D721Med (cell line): Measurements from ENCODE around the gene PRDM9.

Experiments used
- DNase-seq: peaks from one replicate; pipeline ENCODE4 v3.0.0; 2011; ENCODE audit warnings: low spot score; ENCODE audit not compliant: insufficient read length
- FAIRE-seq: peaks from 2 replicates; lab custom pipeline; 2011; peaks lifted over from hg19 to GRCh38; lab: Jason Lieb, UNC
- TF ChIP-seq, protein P1 (sequence below): IDR thresholded peaks from 2 replicates; pipeline ENCODE4 v1.5.1; 2012; ENCODE audit warnings: mild to moderate bottlenecking, control low read depth; ENCODE audit not compliant: insufficient read depth; ENCODE audit errors: missing control alignments

The PRDM9 gene

DNA sequence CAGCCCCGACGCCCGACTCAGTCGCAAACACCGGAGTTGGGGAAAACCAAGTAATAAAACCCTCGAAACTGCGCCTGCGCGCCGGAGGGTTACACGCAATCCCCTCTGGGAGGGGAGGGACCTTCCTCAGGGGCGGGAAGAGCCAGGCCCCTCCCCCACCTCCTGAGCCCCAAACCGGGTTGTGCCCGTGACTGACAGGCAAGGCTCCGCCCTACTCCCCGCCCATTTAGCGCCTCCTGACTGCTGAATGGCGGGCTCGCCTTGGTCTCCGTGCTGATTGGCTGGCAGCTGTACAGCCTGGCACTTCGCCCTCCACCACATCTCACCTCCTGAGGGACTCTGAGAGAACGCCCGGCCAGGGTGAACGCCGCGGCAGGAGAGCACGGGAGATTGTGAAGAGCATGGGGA is at the start of gene PRDM9:
Gene PRDM9, plus strand, starts transcription at position 332 of the 408 bp plus-strand sequence. CDS start 1,425 bp downstream, outside the sequence.
- DNase-seq = no peak
- FAIRE-seq = no peak
- TF ChIP-seq, protein P1, sequence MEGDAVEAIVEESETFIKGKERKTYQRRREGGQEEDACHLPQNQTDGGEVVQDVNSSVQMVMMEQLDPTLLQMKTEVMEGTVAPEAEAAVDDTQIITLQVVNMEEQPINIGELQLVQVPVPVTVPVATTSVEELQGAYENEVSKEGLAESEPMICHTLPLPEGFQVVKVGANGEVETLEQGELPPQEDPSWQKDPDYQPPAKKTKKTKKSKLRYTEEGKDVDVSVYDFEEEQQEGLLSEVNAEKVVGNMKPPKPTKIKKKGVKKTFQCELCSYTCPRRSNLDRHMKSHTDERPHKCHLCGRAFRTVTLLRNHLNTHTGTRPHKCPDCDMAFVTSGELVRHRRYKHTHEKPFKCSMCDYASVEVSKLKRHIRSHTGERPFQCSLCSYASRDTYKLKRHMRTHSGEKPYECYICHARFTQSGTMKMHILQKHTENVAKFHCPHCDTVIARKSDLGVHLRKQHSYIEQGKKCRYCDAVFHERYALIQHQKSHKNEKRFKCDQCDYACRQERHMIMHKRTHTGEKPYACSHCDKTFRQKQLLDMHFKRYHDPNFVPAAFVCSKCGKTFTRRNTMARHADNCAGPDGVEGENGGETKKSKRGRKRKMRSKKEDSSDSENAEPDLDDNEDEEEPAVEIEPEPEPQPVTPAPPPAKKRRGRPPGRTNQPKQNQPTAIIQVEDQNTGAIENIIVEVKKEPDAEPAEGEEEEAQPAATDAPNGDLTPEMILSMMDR = no peak

DNA sequence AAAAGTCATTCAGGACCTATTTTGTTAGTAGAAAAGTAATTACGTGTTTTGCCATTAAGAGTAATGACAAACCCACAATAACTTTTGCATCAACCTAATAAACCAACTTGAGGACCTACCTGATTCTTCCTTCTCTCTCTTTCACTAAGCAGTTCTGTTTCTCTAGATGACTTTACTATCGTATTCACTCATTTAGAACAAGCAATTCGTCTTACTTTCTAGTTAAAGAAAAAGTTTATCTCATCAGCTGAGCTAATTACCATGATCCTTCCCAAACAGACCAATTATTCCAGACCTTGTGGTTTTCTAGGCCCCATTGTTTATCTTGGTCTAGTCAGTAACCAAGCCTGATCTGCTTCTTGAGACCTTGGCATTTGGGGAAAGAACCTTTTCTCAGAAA is 49.6 kb upstream of the PRDM9 start:
- FAIRE-seq = no peak
- no peak for DNase-seq
- TF ChIP-seq, protein P1 = no peak

DNA sequence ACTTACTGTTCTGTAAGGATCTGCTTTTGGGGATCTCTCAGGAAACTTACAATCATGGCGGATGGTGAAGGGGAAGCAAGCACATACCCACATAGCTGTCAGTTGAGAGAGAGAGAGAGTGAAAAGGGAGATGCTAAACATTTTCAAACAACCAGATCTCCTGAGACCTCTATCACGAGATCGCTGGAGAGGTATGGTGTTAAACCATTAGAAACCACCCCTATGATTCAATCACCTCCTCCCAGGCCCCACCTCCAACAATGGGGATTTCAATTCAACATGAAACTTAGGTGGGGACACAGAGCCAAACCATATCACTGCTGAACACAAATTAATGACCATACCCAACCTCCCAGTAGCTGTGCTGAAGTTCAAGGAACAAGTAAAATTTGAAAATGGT is 48.2 kb upstream of the PRDM9 start:
- no peak for DNase-seq
- no peak for FAIRE-seq
- TF ChIP-seq, protein P1 = no peak

DNA sequence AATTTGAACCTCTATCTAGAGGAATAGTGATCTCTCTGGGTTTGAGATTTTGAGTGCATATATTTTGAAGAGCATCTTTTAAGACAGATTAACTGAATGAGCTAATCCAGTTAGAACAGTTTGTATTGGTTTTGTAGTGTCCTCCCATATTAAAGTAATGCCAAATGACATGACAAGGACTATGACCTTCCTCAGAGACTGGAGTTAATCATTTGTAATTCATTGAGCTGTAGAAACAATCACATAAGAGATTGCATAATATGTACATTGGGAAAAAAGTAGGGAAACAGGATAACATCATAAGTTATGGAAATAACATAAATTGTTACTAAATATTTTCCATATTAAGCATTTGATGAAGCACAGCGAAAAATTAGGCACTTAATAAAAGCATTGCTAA is 45.8 kb upstream of the PRDM9 start:
- DNase-seq (no peak), FAIRE-seq (peak; percentile 56)
- TF ChIP-seq, protein P1 = no peak

DNA sequence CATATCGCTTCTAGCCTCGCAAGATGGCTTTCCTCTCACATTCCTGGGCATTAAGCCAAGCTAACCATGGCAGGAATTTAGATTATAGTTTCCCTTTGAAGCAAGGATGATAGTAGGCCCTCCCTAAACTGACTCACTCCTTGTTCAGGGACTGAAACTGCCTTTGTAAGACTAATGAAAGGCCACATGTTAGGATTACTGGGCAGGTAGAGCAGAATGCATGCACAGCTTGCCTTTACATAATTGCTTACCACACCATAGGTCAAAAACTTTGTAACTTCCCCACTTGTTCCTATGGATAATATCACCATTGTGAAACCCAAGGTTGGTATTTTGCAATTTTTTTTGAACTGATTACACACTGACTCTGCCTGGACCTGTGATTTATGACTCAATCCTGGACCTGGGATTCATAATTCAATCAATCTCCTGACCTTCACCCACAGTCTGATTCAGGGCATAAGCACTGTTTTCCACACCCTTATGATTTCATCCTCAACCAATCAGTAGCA is 41.0 kb upstream of the PRDM9 start:
- TF ChIP-seq, protein P1 = no peak
- DNase-seq = no peak
- no peak for FAIRE-seq

DNA sequence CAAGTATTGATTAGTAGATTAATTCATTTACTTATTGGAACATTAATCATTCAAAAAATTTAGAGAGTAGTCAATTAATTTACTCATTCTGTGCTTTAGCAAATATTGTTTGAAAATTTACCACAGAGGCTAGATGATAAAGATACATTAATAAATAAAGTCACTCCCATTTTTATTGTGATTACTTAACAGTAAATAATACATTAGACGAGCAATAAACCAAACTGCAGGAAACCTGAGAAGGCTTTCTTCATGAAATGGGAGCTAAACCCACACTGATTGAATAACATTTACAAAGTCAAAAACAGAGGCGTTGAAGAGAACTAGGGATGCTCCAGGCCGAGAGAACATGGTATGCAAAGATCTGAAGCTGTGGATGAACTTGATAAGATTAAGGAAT is 38.8 kb upstream of the PRDM9 start:
- no peak for FAIRE-seq

DNA sequence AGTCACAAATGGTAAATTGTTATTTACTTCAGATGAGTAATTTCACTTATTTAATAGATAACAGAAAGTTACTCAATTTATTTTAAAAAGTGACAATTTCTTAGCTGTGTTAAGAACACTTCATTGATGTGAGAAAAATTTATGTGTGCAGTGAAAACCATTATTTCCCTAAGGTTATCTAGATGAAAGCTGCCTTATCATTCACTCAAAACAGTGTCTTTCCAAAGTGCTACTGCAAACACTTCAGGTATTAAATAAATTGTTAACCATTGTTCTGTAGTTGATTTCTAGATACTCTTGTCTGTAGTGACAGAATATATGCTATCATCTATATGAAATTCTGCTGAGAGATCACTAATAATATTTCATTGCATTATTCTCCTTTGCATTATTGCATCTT is 33.5 kb upstream of the PRDM9 start:
- no peak for FAIRE-seq
- TF ChIP-seq, protein P1 = no peak
- DNase-seq = no peak

More for the DNA sequence above, 38.8 kb upstream of the PRDM9 start:
- no peak for DNase-seq
- TF ChIP-seq, protein P1 = no peak
